Measurements from ENCODE around the gene LRRK1.

Gene LRRK1

GRCh38 chr15:101018450-101018849 lies 99.3 kb downstream of the LRRK1 start:
- DNase-seq = no peak
- Histone ChIP-seq H3K27ac (ENCODE audit: low read depth, low read length) (no peak overlapping the region), H3K9ac (ENCODE audit: low read length) (no peak overlapping the region), H2BK120ac (ENCODE audit: insufficient read depth, low read length, poor library complexity) (no peak overlapping the region), H2AK5ac (ENCODE audit: low read length) (no peak overlapping the region), H3K23ac (ENCODE audit: low read length) (no peak overlapping the region), H3K27me3 (ENCODE audit: insufficient read depth, low read length) (no peaks in the 10 kb centered on the region), H3K36me3 (ENCODE audit: control insufficient read depth in 1 of 2, insufficient read depth in 2 of 2, low read length in 2 of 2) (no peaks in the 10 kb centered on the region), H4K8ac (ENCODE audit: low read depth, low read length) (no peak overlapping the region), H4K12ac (ENCODE audit: low read depth, low read length) (no peak overlapping the region), H3K14ac (ENCODE audit: low read length) (no peak overlapping the region), H2BK5ac (ENCODE audit: low read depth, low read length, poor library complexity) (no peak overlapping the region), H3K4ac (ENCODE audit: low read depth, low read length) (no peak overlapping the region), H2AFZ (ENCODE audit: insufficient read depth, low read length, poor library complexity) (no peak overlapping the region), H3K79me2 (ENCODE audit: control insufficient read depth, insufficient read depth, low read length, poor library complexity) (no peaks in the 10 kb centered on the region), H3K18ac (ENCODE audit: low read length) (no peak overlapping the region), H2BK12ac (ENCODE audit: low read length) (no peak overlapping the region), H3K9me3 (ENCODE audit: insufficient read depth, low read depth, low read length) (peaks cover 2% of the 10 kb centered on the region), H3K4me3 (ENCODE audit: low read depth, low read length) (no peak overlapping the region), H4K91ac (ENCODE audit: low read depth, low read length) (no peak overlapping the region), H3K79me1 (ENCODE audit: low read length) (no peaks in the 10 kb centered on the region), H3K4me1 (ENCODE audit: control insufficient read depth in 1 of 2, insufficient read depth in 2 of 2, low read length in 2 of 2) (no peaks in the 10 kb centered on the region), H3K4me2 (ENCODE audit: low read length) (no peak overlapping the region)
- no CpG with 5 or more reads among the region's 13 CpGs for WGBS (ENCODE audit: extremely low coverage, insufficient coverage, insufficient read length)

DNA sequence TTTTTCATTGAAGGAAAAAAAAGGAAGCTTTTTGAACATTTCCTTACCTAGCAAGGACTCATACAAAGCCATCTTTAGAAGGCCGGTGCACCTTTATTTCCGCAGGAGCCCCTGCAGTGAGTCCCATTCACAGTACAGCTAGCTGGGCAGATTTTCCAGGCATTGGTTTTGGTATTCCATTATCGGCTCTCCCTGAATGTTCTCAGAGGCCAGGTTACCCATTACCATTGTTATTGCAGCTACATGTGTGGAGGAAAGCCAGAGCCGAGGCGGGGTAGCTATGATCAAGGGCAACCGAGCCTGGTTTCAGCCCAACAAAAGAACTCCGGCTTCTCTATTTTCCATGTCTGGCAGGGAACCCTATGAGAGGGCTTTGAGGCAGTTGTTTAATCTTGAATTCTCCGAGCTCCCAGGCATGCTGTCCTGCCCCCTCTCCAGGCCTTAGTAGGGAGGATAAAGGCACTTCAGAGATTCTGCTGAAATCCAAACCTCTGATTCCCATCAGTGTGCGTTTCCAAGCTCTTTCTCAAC lies 100.3 kb downstream of the LRRK1 start:
- H3K27ac ChIP-seq (ENCODE audit: low read depth, low read length) = no peak overlapping the region
- H3K14ac ChIP-seq (ENCODE audit: low read length) = no peak overlapping the region
- no peak overlapping the region for H2AFZ ChIP-seq (ENCODE audit: insufficient read depth, low read length, poor library complexity)
- no peak overlapping the region for H3K4me3 ChIP-seq (ENCODE audit: low read depth, low read length)
- no peak overlapping the region for H4K91ac ChIP-seq (ENCODE audit: low read depth, low read length)
- no peak overlapping the region for H4K12ac ChIP-seq (ENCODE audit: low read depth, low read length)
- peaks cover 2% of the 10 kb centered on the region for H3K9me3 ChIP-seq (ENCODE audit: insufficient read depth, low read depth, low read length)
- H3K4me2 ChIP-seq (ENCODE audit: low read length) = no peak overlapping the region
- no peaks in the 10 kb centered on the region for H3K4me1 ChIP-seq (ENCODE audit: control insufficient read depth in 1 of 2, insufficient read depth in 2 of 2, low read length in 2 of 2)
- no peak overlapping the region for H4K8ac ChIP-seq (ENCODE audit: low read depth, low read length)
- no peak overlapping the region for H2BK120ac ChIP-seq (ENCODE audit: insufficient read depth, low read length, poor library complexity)
- H2AK5ac ChIP-seq (ENCODE audit: low read length) = no peak overlapping the region
- no peak for DNase-seq
- H3K18ac ChIP-seq (ENCODE audit: low read length) = no peak overlapping the region
- H3K27me3 ChIP-seq (ENCODE audit: insufficient read depth, low read length) = no peaks in the 10 kb centered on the region
- no peaks in the 10 kb centered on the region for H3K36me3 ChIP-seq (ENCODE audit: control insufficient read depth in 1 of 2, insufficient read depth in 2 of 2, low read length in 2 of 2)
- no peak overlapping the region for H3K9ac ChIP-seq (ENCODE audit: low read length)
- H3K4ac ChIP-seq (ENCODE audit: low read depth, low read length) = no peak overlapping the region
- H3K79me2 ChIP-seq (ENCODE audit: control insufficient read depth, insufficient read depth, low read length, poor library complexity) = no peaks in the 10 kb centered on the region
- no peak overlapping the region for H3K23ac ChIP-seq (ENCODE audit: low read length)
- H2BK5ac ChIP-seq (ENCODE audit: low read depth, low read length, poor library complexity) = no peak overlapping the region
- no peaks in the 10 kb centered on the region for H3K79me1 ChIP-seq (ENCODE audit: low read length)
- H2BK12ac ChIP-seq (ENCODE audit: low read length) = no peak overlapping the region
- no CpG with 5 or more reads among the region's 9 CpGs for WGBS (ENCODE audit: extremely low coverage, insufficient coverage, insufficient read length)

DNA sequence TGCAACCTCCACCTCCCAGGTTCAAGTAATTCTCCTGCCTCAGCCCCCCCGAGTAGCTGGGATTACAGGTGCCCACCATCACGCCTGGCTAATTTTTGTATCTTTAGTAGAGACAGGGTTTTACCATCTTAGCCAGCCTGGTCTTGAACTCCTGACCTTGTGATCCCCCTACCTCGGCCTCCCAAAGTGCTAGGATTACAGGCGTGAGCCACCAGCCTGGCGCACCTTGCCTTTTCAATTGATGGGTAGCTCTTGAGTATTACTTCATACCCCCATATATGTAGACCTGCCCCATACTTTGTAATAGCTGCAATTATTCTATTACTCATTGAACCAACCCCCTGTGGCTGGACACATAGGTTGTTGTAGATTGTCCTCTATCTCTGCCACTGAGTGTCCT lies 101.3 kb downstream of the LRRK1 start:
- H3K14ac ChIP-seq (ENCODE audit: low read length) = no peak overlapping the region
- no peak overlapping the region for H2AFZ ChIP-seq (ENCODE audit: insufficient read depth, low read length, poor library complexity)
- H4K12ac ChIP-seq (ENCODE audit: low read depth, low read length) = no peak overlapping the region
- no peak for DNase-seq
- no peaks in the 10 kb centered on the region for H3K79me1 ChIP-seq (ENCODE audit: low read length)
- H4K8ac ChIP-seq (ENCODE audit: low read depth, low read length) = no peak overlapping the region
- no CpG with 5 or more reads among the region's 5 CpGs for WGBS (ENCODE audit: extremely low coverage, insufficient coverage, insufficient read length)
- H3K27me3 ChIP-seq (ENCODE audit: insufficient read depth, low read length) = no peaks in the 10 kb centered on the region
- H3K4ac ChIP-seq (ENCODE audit: low read depth, low read length) = no peak overlapping the region
- no peak overlapping the region for H2AK5ac ChIP-seq (ENCODE audit: low read length)
- no peak overlapping the region for H3K18ac ChIP-seq (ENCODE audit: low read length)
- H2BK12ac ChIP-seq (ENCODE audit: low read length) = no peak overlapping the region
- H3K4me2 ChIP-seq (ENCODE audit: low read length) = no peak overlapping the region
- H3K9me3 ChIP-seq (ENCODE audit: insufficient read depth, low read depth, low read length) = peaks cover 2% of the 10 kb centered on the region
- H3K9ac ChIP-seq (ENCODE audit: low read length) = no peak overlapping the region
- no peaks in the 10 kb centered on the region for H3K36me3 ChIP-seq (ENCODE audit: control insufficient read depth in 1 of 2, insufficient read depth in 2 of 2, low read length in 2 of 2)
- no peak overlapping the region for H3K27ac ChIP-seq (ENCODE audit: low read depth, low read length)
- no peaks in the 10 kb centered on the region for H3K4me1 ChIP-seq (ENCODE audit: control insufficient read depth in 1 of 2, insufficient read depth in 2 of 2, low read length in 2 of 2)
- H2BK5ac ChIP-seq (ENCODE audit: low read depth, low read length, poor library complexity) = no peak overlapping the region
- no peak overlapping the region for H3K23ac ChIP-seq (ENCODE audit: low read length)
- H2BK120ac ChIP-seq (ENCODE audit: insufficient read depth, low read length, poor library complexity) = no peak overlapping the region
- H4K91ac ChIP-seq (ENCODE audit: low read depth, low read length) = no peak overlapping the region
- H3K79me2 ChIP-seq (ENCODE audit: control insufficient read depth, insufficient read depth, low read length, poor library complexity) = no peaks in the 10 kb centered on the region
- H3K4me3 ChIP-seq (ENCODE audit: low read depth, low read length) = no peak overlapping the region

DNA sequence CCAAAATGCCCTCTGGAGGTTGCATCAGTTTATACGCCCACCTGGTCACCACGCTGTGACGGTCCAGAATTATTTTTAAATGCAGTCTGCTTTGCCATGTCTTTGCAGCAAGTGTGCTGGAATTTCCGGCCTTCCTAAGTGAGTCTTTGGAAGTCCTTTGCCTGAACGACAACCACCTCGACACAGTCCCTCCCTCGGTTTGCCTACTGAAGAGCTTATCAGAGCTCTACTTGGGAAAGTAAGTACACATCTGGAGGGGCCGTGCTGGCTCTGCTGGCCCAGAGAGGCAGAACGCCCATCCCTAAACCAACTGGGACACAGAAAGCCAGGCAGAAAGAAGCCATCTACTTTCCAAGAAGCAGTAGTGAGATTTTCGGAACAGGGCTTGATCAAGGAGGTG lies 101.8 kb downstream of the LRRK1 start:
- Histone ChIP-seq H3K27ac (ENCODE audit: low read depth, low read length) (no peak overlapping the region), H4K12ac (ENCODE audit: low read depth, low read length) (no peak overlapping the region), H2BK12ac (ENCODE audit: low read length) (no peak overlapping the region), H3K36me3 (ENCODE audit: control insufficient read depth in 1 of 2, insufficient read depth in 2 of 2, low read length in 2 of 2) (no peaks in the 10 kb centered on the region), H3K23ac (ENCODE audit: low read length) (no peak overlapping the region), H3K4me1 (ENCODE audit: control insufficient read depth in 1 of 2, insufficient read depth in 2 of 2, low read length in 2 of 2) (no peaks in the 10 kb centered on the region), H2BK5ac (ENCODE audit: low read depth, low read length, poor library complexity) (no peak overlapping the region), H3K4ac (ENCODE audit: low read depth, low read length) (no peak overlapping the region), H3K9me3 (ENCODE audit: insufficient read depth, low read depth, low read length) (no peaks in the 10 kb centered on the region), H3K79me1 (ENCODE audit: low read length) (no peaks in the 10 kb centered on the region), H4K91ac (ENCODE audit: low read depth, low read length) (no peak overlapping the region), H2AK5ac (ENCODE audit: low read length) (no peak overlapping the region), H3K18ac (ENCODE audit: low read length) (no peak overlapping the region), H3K27me3 (ENCODE audit: insufficient read depth, low read length) (no peaks in the 10 kb centered on the region), H4K8ac (ENCODE audit: low read depth, low read length) (no peak overlapping the region), H3K4me3 (ENCODE audit: low read depth, low read length) (no peak overlapping the region), H2BK120ac (ENCODE audit: insufficient read depth, low read length, poor library complexity) (no peak overlapping the region), H2AFZ (ENCODE audit: insufficient read depth, low read length, poor library complexity) (no peak overlapping the region), H3K14ac (ENCODE audit: low read length) (no peak overlapping the region), H3K4me2 (ENCODE audit: low read length) (no peak overlapping the region), H3K79me2 (ENCODE audit: control insufficient read depth, insufficient read depth, low read length, poor library complexity) (no peaks in the 10 kb centered on the region), H3K9ac (ENCODE audit: low read length) (no peak overlapping the region)
- no peak for DNase-seq
- WGBS (ENCODE audit: extremely low coverage, insufficient coverage, insufficient read length) = no CpG with 5 or more reads among the region's 10 CpGs

All from trophoblast cell (in vitro differentiated cells and primary cell).